Progenitor cell of endocrine pancreas (in vitro differentiated cells): ENCODE measurements around the gene TEC. TPM values are rescaled to one million over a fixed set of nuclear protein-coding genes. Genes with fewer than 3 reads are reported as not detected.

ENCODE experiments used
- DNase-seq: peaks from one replicate; pipeline ENCODE4 v3.0.0; 2021; ENCODE audit warnings: low spot score; ENCODE audit not compliant: unreplicated experiment
- H3K27ac Mint-ChIP-seq: 2 replicates; pipeline ENCODE4 v1.8.0; 2021; ENCODE audit warnings: mild to moderate bottlenecking, moderate library complexity, mixed read lengths
- H3K27me3 Mint-ChIP-seq: 2 replicates; pipeline ENCODE4 v1.8.0; 2021; ENCODE audit warnings: mixed read lengths
- H3K36me3 Mint-ChIP-seq: 2 replicates; pipeline ENCODE4 v1.8.0; 2022; ENCODE audit warnings: mixed read lengths; ENCODE audit not compliant: insufficient read depth
- H3K4me1 Mint-ChIP-seq: 2 replicates; pipeline ENCODE4 v1.8.0; 2021; ENCODE audit warnings: low read depth, mixed read lengths
- H3K4me3 Mint-ChIP-seq: 2 replicates; pipeline ENCODE4 v1.8.0; 2021; ENCODE audit warnings: low read depth, mild to moderate bottlenecking, moderate library complexity, mixed read lengths
- H3K9me3 Mint-ChIP-seq: 2 replicates; pipeline ENCODE4 v1.8.0; 2021; ENCODE audit warnings: low read depth, mixed read lengths
- total RNA-seq: library from RNA; stranded (reverse); gene quantifications from 2 replicates; pipeline ENCODE4 v1.2.1, GENCODE V29; 2021
- TF ChIP-seq, protein P1 (sequence below): fragments of 200-600 bp; sonication (generic); IDR thresholded peaks from one replicate; pipeline ENCODE4 v1.5.0; 2021; ENCODE audit warnings: antibody characterized with exemption, mild to moderate bottlenecking; ENCODE audit not compliant: unreplicated experiment

TEC gene
- total RNA-seq, 1 donor from 2014 or later: 3.4 TPM

DNA sequence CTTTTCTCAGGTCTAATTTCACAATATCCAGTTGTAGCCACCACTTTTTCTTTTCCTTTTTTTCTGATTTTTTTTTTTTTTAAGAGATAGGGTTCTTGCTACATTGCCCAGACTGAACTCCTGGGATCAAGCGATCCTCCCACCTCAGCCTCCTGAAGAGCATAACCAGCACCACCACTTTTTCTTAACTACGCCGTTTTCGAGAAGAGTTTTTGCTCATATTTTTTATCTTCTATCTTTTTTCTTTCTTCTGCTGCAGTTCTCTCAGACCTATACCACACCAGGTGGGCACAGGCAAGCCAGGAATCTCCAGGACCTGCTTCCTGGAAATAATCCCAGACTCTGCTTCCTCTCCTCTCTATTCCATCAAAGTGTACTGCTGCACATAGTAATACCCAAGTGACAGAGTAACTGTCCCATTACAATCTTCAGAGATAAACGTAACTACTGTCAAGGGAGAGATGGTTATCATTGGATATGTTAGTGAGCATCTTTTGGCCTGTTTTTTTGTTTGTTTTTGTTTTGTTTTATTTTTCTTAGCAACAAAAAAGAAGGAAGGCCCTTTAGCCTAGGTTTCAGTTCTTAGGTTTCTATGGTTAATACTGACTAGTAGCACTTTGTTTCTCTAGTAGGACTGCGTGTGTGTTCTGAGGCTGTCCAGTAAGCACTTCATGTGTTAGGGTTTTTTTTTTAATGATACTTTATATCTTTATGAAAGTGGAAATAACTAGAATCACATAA, 76.4 kb downstream of the TEC start:
- no peaks in the 10 kb centered on the region for H3K27me3 Mint-ChIP-seq
- H3K36me3 Mint-ChIP-seq: no peaks in the 10 kb centered on the region
- peaks cover 18% of the 10 kb centered on the region for H3K4me1 Mint-ChIP-seq
- TF ChIP-seq, protein P1, sequence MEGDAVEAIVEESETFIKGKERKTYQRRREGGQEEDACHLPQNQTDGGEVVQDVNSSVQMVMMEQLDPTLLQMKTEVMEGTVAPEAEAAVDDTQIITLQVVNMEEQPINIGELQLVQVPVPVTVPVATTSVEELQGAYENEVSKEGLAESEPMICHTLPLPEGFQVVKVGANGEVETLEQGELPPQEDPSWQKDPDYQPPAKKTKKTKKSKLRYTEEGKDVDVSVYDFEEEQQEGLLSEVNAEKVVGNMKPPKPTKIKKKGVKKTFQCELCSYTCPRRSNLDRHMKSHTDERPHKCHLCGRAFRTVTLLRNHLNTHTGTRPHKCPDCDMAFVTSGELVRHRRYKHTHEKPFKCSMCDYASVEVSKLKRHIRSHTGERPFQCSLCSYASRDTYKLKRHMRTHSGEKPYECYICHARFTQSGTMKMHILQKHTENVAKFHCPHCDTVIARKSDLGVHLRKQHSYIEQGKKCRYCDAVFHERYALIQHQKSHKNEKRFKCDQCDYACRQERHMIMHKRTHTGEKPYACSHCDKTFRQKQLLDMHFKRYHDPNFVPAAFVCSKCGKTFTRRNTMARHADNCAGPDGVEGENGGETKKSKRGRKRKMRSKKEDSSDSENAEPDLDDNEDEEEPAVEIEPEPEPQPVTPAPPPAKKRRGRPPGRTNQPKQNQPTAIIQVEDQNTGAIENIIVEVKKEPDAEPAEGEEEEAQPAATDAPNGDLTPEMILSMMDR: no peak
- H3K27ac Mint-ChIP-seq: no peak overlapping the region
- DNase-seq: no peak
- no peak overlapping the region for H3K4me3 Mint-ChIP-seq
- no peaks in the 10 kb centered on the region for H3K9me3 Mint-ChIP-seq

DNA sequence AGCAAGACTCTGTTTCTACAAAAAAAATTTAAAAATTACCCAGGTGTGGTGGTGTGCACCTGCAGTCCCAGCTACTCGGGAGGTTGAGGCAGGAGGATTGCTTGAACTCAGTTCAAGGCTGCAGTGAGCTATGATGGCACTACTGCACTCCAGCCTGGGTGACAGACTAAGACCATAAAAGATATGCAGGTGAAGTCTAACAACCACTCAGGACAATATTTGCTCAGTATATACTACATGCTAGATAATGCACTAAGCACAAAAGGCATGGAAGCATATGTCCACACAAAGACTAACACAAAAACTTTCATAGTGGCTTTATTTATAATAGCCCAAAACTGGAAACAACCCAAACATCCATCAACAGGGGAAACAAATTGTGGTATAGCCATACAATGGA, 77.9 kb downstream of the TEC start:
- Mint-ChIP-seq H3K27me3 (no peaks in the 10 kb centered on the region), H3K27ac (no peak overlapping the region), H3K36me3 (no peaks in the 10 kb centered on the region), H3K9me3 (no peaks in the 10 kb centered on the region), H3K4me3 (no peak overlapping the region), H3K4me1 (peaks cover 13% of the 10 kb centered on the region)
- TF ChIP-seq, protein P1: no peak
- no peak for DNase-seq

DNA sequence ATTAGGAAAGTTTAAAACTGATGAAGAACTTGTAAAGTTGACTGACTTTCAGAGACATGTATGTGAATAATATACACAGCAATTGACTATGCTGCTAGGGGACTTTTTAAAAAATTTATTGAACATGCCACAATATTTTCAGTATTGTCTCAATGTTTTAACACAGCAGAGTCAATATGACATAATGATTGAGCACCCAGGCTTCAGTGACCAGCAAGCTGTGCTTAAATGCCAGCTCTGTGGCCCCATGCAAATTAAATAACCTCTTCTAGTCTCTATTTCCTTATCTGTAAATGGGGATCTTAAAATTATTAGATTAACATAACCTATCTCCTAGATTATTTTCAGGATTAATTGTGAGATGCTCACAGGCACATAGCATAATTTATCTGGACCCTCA, 78.8 kb downstream of the TEC start:
- Mint-ChIP-seq H3K4me1 (peaks cover 10% of the 10 kb centered on the region), H3K4me3 (no peak overlapping the region), H3K27ac (no peak overlapping the region), H3K9me3 (no peaks in the 10 kb centered on the region), H3K27me3 (no peaks in the 10 kb centered on the region), H3K36me3 (no peaks in the 10 kb centered on the region)
- TF ChIP-seq, protein P1: no peak
- no peak for DNase-seq

- H3K27ac Mint-ChIP-seq: no peak overlapping the region
- no peak overlapping the region for H3K4me3 Mint-ChIP-seq
- no peaks in the 10 kb centered on the region for H3K27me3 Mint-ChIP-seq
- H3K9me3 Mint-ChIP-seq: no peaks in the 10 kb centered on the region
- H3K36me3 Mint-ChIP-seq: no peaks in the 10 kb centered on the region
- DNase-seq: no peak
- H3K4me1 Mint-ChIP-seq: peaks cover 2% of the 10 kb centered on the region
- TF ChIP-seq, protein P1: no peak
Measured at GRCh38 chr4:48189731-48190130, 79.9 kb downstream of the TEC start.

GRCh38 chr4:48188390-48188789, 81.2 kb downstream of the TEC start:
- no peaks in the 10 kb centered on the region for H3K27me3 Mint-ChIP-seq
- H3K27ac Mint-ChIP-seq: no peak overlapping the region
- H3K36me3 Mint-ChIP-seq: no peaks in the 10 kb centered on the region
- no peak overlapping the region for H3K4me3 Mint-ChIP-seq
- no peaks in the 10 kb centered on the region for H3K9me3 Mint-ChIP-seq
- H3K4me1 Mint-ChIP-seq: no peaks in the 10 kb centered on the region
- TF ChIP-seq, protein P1: no peak
- no peak for DNase-seq
